ENCODE measurements around the gene TUT1.

GRCh38 chr11:62573006-62573591 lies 18.2 kb downstream of the TUT1 start:
- TF ChIP-seq CTCF (IDR thresholded peaks at IDR 0.05), result no peak
- TF ChIP-seq POLR2A (IDR thresholded peaks at IDR 0.05), result no peak
- TF ChIP-seq POLR2AphosphoS5 (IDR thresholded peaks at IDR 0.05; ENCODE audit: insufficient read depth in 1 of 2, low read depth in 1 of 2), result no peak

Measured in vagina (tissue), 2 donors.